HG02938 (cell line): ENCODE data around the gene PARD3B.

Source experiments
- ATAC-seq: cut with Tn5 transposase; IDR thresholded peaks from one replicate; pipeline ENCODE4 v1.9.1; 2021; ENCODE audit warnings: mild to moderate bottlenecking, moderate library complexity; ENCODE audit not compliant: unreplicated experiment

PARD3B gene, protein sequence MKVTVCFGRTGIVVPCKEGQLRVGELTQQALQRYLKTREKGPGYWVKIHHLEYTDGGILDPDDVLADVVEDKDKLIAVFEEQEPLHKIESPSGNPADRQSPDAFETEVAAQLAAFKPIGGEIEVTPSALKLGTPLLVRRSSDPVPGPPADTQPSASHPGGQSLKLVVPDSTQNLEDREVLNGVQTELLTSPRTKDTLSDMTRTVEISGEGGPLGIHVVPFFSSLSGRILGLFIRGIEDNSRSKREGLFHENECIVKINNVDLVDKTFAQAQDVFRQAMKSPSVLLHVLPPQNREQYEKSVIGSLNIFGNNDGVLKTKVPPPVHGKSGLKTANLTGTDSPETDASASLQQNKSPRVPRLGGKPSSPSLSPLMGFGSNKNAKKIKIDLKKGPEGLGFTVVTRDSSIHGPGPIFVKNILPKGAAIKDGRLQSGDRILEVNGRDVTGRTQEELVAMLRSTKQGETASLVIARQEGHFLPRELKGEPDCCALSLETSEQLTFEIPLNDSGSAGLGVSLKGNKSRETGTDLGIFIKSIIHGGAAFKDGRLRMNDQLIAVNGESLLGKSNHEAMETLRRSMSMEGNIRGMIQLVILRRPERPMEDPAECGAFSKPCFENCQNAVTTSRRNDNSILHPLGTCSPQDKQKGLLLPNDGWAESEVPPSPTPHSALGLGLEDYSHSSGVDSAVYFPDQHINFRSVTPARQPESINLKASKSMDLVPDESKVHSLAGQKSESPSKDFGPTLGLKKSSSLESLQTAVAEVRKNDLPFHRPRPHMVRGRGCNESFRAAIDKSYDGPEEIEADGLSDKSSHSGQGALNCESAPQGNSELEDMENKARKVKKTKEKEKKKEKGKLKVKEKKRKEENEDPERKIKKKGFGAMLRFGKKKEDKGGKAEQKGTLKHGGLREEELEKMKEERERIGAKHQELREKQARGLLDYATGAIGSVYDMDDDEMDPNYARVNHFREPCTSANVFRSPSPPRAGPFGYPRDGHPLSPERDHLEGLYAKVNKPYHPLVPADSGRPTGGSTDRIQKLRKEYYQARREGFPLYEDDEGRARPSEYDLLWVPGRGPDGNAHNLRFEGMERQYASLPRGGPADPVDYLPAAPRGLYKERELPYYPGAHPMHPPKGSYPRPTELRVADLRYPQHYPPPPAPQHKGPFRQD (N-terminal part only)

DNA sequence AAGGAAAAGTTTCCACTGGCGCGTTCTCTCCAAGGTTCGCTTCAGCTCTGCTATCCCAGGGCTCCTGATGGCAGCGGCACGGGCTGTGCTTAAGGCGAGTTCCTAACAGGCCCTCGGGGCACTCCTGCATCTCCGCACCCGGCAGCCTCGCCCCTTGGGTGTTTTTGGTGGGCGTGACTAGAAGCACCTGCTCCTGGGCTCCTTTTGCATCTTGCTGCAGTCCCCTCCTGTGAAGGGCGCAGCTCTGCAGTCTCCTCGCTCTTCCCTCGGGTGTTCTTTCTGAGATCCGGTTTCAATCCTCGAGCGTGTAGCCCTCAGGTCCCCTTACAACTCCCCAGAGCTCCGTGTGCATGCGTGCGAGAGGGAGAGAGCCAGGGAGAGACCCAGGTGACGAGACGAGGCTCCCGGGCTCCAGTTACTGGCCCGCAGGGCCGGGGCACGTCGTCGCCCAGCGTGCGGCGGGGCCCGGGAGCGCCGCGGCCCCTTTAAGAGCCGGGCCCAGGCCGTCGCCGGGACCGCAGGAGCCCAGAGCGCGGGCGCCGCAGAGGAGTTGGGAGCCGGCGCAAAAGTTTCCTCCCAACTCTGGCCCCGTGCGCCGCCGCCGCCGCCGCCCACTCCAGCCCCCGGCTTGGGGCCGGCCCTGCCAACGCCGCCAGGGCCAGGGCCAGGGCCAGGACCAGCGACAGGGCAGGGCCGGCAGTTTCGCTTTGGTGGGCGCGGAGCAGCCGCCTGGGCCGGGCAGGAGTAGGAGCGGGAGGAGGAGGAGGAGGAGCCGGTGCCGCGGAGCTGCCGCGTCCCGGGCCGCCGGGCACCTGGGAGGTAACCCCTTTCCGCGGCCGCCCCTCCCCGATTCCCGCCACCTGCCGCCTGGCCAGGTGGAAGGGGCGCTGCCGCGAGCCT, at the start of gene PARD3B:
Gene PARD3B, plus strand, starts transcription at position 515 of the 900 bp plus-strand sequence. CDS start 525 bp downstream, outside the sequence.
- peak; percentile 55 for ATAC-seq

DNA sequence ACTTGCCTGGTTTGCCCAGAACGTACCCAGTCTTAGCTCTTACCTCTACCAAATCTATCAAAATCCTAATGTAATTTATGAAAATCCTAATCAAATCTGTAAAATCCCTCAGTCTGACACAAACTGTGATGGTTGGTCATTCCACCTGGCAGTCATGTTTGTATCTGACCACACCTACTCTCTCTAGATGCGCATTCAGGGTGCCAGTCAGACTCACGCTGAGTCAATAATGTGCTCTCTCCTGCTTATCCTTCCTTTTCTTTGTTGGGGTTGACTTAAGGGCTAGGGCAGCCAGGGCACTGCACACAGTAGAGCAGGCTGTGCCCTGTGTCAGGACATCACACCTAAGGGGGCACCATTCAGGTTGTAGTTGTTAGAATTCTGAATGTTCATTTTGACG, 48.5 kb upstream of the PARD3B start:
- ATAC-seq, result no peak

DNA sequence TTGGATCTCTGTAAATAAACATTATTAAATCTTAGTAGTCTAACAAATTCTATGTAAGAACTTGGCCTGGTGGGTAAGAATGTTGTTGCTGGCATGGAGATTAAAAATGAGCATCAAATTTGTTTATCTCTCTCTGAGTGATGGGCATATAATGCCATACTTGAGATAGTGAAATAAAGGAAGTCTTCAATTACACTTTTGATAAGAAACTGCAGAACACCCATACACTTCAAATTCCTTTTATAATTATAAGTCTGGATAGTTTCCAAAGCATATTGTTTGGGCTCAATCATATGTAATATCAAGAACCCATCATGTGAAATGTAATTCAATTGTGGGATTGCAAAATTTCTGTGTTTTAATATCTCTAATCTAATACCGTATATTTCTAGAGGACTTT, 47.4 kb upstream of the PARD3B start:
- ATAC-seq, result no peak

DNA sequence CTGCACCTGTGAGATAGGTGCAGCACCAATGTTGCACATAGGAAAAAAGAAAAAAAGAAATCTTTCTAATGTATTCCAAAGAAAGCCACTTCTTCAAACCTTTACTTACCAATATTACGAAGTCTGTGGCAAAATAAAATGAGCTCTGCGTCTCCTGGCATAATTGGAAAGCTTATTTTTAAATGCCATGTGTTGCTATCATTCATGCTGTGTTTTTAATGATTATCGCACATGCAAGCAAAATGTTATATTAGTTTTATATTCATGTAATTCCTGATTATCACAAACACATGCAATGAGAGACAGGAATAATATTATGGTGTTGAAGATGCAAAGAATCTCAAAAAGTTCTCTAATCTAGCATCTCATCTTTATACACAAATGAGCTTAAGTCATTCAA, 47.0 kb upstream of the PARD3B start:
- no peak for ATAC-seq

DNA sequence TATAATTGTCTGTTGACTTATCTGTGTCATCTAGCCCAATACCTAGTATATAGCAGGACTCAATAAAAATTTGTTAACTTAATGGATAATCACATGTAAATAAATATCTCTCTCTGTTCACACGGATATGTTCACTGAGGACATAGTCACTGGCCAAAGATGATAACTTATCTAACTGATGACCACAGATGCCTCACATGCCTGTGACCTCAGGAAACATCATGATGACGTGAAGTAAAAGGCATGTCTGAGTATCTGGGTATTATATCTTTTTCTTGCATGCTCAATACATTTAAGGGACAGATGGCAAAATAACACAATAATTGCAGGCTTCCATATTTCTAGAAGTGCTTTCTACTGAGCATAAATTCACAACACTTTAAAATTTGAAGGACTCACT, 41.4 kb upstream of the PARD3B start:
- no peak for ATAC-seq

DNA sequence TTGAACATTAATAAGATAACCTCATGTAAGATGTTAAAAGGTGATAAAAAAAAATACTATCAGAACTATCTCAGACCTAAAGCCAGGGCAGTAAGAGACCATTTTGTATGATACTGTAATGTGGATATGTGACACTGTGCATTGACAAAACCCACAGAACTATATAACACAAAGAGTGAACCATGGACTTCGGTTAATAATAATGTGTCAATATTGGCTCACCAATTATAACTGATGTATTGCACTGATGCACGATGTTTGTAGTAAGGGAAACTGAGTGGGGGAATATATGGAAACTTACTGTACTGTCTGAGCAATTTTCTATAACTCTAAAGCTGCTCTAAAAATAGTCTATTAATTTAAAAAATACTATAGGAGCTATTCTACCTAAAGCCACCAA, 40.7 kb upstream of the PARD3B start:
- ATAC-seq, result no peak

DNA sequence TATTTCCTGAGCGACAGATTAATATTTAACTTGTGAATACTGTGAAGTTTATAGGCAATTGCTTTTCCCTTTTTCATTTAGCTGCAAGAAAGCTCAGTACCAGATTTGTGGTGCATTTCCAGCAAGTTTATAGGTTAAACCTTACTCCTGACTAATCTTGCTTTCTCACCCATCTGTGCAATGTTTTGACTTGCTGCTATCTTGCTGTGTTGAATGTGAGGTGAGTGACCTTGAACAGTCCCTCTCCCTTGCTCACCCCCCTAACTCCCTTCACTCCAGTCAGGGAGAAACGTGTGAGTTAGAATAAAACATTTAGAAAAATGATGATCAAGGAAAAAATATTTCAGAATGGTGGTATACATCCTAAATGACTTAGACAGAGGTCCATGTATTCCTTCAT, 39.8 kb upstream of the PARD3B start:
- no peak for ATAC-seq

DNA sequence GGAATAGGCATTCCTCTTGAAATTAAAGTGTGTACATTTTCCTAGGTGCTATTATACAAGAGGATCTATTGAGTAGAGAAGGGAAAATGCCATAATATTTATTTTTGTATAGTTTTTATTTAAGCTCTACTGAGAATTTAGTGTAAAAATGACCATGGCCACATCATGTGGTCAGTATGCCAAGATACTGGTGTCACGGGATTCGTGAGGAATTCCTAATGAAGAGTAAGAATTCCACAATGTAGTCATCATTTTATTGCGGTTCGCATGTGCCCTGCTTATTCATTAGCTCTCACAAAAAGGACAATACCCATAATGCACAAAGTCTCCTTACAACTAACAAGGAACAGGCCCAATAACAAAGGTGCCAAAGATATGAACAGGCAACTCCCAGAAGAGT, 39.3 kb upstream of the PARD3B start:
- no peak for ATAC-seq

DNA sequence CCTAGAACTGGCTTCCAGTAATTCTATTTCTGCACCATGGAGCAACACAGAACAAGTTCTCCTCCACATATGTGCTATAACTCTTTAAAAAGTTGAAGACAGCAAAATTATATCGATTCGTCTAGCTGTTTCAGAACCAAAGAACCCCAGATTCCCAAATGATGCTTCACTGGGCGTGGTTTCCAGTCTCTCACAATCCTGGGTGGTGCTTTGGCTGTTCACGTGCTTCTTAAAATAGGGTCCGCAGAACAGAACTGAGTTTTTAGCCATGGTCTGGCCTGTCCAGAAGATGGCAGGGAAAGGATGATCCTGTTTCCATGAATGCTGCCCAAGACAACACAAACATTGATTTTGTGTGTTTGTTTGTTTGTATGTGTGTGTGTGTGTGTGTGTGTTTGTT, 37.6 kb upstream of the PARD3B start:
- ATAC-seq, result no peak

DNA sequence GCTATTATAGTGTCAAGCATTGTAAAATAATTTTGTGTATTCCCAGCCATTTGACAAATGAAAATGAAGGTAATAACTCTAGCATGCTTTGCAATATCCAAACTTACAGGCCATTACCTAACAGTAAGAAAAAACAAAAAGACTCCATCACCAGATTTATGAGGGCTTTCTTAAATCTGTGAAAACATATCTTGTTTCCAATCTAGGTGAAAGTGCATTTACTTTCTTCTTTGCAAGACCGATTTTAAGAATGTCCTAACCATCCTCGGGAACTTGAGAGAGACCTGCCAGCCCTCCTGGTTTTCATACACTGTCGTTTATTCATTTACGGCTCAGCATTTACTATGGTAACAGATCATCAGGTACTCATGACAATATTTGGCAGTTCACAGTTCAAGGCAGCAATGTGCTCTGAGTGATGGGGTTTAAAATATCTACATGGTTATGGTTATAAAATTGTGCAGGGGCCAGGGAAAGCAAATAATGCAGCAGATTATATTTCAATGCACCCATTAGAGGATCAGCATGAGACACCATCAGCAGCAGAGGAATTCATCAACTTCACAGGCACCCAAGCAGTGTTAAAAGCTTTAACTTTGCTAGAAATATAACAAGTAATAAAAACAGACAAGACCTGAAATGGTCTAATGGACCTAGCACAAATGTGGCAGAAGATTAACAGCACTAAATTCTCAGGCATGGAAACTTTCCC, 34.4 kb upstream of the PARD3B start:
- ATAC-seq, result no peak

DNA sequence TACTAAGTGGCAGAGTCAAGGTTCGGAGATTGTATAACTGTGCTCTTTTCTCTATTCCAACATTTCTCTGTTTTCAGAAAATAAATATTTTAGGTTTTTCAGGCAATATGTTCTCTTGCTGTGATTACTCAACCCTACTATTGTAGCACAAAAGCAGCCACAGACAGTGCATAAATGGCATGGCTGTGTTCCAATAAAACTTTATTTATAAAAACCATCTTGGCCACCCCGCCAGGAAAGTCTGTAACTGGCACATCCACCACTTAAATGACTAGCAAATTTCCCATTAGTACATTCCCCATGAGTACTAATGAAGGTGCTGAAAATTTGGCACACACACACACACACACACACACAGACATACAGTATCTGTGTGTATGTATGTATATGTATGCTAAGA, 30.8 kb upstream of the PARD3B start:
- ATAC-seq, result no peak

DNA sequence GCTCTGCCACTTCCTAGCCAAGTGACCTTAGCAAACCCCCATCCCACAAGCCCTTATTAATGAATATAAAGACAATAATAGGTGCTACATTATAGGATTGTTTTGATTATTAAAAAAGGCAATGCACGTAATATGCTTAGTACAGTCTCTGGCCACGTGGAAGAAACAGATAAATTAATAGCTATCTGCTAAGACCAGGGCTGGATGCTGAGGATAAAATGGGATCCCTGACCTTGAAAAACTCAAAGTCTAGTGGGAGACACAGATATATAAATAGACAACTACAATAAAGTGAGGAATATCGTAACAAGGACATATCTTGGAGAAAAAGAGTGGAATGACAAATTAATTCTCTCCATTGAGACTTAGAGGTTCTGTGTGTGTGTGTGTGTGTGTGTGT, 29.9 kb upstream of the PARD3B start:
- ATAC-seq, result no peak

DNA sequence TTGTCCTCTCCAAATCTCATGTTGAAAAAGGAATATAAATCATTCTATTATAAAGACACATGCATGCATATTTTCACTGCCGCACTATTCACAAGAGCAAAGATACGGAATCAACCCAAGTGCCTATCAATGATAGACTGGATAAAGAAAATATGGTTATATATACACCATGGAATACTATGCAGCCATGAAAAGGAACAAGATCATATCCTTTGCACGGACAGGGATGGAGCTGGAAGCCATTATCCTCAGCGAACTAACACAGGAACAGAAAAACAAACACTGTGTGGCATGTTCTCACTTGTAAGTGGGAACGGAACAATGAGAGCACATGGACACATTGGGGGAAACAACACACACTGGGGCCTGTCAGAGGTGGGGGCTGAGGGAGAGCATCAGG, 28.1 kb upstream of the PARD3B start:
- ATAC-seq, result no peak

DNA sequence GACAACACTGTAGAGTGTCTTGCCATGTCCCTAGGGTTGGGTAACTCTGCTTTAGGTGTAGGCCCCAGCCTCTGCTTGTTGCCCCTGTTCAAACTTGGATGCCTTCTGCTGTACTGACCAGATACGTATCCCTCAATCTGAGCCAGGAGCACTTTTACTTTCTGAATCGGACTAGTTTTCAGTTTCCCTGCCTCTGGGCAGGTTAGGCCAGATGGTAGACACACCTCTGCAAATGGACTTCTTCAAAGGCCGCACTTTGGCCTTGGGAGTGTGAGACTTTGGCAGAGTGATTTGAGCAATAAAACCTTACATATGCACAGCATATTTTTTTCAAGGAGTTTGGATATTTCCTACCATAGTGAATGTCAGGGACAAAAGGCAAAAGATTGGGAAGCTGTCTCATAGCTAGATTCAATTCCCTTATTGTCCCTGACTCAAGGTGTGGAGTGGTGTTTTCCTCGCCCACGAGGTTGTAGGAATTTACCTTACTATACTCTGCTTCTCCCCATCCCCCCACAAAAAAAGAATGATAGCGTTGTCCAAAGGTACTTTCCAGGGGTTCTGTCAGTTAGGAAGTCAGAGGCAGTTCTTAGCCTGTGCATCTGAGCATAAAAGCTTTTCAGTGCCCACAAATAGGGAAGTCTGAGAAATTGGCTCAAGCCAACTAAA, 15.3 kb upstream of the PARD3B start:
- ATAC-seq, result no peak

DNA sequence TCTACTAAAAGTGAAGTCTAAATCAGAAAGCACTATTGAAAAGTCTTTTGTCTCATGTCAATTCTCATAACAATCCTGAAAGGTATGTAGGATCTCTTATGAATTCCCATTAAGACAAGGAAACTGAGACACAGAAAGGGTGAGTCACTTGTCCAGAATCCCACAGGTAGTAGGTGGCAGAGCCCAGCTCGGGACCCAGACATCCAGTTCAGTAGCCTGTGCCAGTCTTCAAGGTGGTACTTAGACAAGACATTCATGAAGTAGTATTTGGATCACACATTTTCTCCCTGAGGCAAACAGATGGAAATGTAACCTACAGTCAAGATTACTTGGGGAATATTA, 14.8 kb upstream of the PARD3B start:
- no peak for ATAC-seq

DNA sequence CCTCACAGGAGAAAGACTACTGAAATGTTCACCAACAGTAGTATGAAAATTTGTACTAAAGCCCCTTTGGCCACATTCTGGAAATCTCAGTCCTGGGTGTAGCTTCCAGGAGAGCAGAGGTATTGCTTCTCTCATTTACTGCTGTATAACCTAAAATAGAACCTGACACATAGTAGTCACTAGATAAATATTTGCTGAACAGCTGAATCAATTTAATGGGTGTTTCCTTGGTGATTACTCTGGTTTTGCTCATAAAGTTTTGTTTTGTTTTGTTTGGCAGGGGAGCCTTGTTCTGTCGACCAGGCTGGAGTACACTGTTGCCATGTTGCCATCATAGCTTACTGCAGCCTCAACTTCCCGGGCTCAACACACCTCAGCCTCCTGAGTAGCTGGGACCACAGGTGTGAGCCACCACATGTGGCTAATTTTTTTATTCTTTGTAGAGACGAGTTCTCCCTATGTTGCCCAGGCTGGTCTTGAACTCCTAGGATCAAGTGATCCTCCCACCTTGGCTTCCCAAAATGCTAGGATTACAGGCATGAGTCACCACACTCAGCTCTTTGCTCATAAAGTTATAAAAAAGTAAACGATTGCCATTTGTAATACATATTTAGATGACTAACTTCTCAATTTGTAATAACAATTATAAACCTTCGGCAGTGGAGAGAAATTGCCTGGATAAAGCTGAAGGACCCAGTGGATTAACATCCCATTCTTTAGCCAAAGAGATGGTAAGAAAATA, 11.5 kb upstream of the PARD3B start:
- no peak for ATAC-seq

DNA sequence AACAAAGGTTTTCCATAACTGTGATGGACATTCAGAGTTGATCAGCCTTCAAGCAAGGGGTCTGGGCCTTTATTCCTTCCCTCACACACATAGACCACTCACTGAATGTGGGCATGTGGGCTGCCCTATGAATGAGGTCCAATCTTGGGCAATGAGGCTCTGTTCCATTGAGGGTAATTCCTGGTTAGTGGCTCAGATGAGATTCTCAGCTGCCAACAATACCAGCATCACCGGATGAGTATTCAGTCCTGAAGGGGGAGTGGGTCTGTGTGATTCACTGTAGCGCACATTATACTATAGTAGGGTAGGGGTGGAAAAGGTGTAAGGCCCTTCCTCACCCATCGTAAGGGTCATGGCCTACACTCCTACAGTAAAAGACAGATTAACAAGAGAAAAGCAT, 9.9 kb upstream of the PARD3B start:
- ATAC-seq, result no peak

DNA sequence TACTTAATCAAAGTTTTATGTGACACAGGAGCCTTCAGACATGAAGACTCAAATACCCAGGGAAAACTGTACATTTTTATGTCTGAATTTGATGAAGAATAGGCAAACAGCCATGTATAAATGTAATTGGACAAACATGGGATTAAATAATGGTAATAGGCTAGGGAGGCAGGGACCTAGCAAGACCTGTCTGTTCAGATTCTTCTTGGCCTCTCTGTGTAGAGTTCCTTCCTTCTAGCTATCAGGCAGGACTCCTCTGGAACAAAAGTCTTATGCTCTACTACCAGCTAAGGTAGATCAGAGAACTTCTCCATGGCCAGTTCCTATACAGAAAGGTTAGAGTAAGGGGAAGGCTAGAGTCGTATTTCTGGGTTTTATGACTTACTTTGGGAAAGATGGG, 9.5 kb upstream of the PARD3B start:
- no peak for ATAC-seq
